ENCODE data around the gene LDLRAD4.

GRCh38 chr18:13496691-13497281 is 278.2 kb downstream of the LDLRAD4 start:
- TF ChIP-seq, protein P1, sequence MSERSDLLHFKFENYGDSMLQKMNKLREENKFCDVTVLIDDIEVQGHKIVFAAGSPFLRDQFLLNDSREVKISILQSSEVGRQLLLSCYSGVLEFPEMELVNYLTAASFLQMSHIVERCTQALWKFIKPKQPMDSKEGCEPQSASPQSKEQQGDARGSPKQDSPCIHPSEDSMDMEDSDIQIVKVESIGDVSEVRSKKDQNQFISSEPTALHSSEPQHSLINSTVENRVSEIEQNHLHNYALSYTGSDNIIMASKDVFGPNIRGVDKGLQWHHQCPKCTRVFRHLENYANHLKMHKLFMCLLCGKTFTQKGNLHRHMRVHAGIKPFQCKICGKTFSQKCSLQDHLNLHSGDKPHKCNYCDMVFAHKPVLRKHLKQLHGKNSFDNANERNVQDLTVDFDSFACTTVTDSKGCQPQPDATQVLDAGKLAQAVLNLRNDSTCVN (CRISPR knock-in tag; IDR thresholded peaks at IDR 0.05) = no peak
- TF ChIP-seq, protein P2, sequence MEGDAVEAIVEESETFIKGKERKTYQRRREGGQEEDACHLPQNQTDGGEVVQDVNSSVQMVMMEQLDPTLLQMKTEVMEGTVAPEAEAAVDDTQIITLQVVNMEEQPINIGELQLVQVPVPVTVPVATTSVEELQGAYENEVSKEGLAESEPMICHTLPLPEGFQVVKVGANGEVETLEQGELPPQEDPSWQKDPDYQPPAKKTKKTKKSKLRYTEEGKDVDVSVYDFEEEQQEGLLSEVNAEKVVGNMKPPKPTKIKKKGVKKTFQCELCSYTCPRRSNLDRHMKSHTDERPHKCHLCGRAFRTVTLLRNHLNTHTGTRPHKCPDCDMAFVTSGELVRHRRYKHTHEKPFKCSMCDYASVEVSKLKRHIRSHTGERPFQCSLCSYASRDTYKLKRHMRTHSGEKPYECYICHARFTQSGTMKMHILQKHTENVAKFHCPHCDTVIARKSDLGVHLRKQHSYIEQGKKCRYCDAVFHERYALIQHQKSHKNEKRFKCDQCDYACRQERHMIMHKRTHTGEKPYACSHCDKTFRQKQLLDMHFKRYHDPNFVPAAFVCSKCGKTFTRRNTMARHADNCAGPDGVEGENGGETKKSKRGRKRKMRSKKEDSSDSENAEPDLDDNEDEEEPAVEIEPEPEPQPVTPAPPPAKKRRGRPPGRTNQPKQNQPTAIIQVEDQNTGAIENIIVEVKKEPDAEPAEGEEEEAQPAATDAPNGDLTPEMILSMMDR (IDR thresholded peaks at IDR 0.05 in 2 of 3, conservative IDR thresholded peaks at IDR 0.05 in 1 of 3; ENCODE audit: insufficient read depth in 2 of 3, low read depth in 1 of 3, low read length in 3 of 3) = no peak
- no peak for TF ChIP-seq ZNF311 (CRISPR knock-in tag; IDR thresholded peaks at IDR 0.05)
- no peak for TF ChIP-seq EZH2 (IDR thresholded peaks at IDR 0.05; ENCODE audit: borderline replicate concordance, low read depth, low read length)
- no peak for TF ChIP-seq NFYB (IDR thresholded peaks at IDR 0.05; ENCODE audit: extremely low read depth, insufficient read length)
- no peak for TF ChIP-seq GTF2F1 (IDR thresholded peaks at IDR 0.05; ENCODE audit: low read depth, low read length)
- no peak for TF ChIP-seq TAF1 (IDR thresholded peaks at IDR 0.05; ENCODE audit: control insufficient read depth, extremely low read depth, insufficient read depth, low read length, severe bottlenecking)
- TF ChIP-seq, protein P3, sequence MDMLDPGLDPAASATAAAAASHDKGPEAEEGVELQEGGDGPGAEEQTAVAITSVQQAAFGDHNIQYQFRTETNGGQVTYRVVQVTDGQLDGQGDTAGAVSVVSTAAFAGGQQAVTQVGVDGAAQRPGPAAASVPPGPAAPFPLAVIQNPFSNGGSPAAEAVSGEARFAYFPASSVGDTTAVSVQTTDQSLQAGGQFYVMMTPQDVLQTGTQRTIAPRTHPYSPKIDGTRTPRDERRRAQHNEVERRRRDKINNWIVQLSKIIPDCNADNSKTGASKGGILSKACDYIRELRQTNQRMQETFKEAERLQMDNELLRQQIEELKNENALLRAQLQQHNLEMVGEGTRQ (CRISPR knock-in tag; IDR thresholded peaks at IDR 0.05) = no peak
- TF ChIP-seq KHSRP (IDR thresholded peaks at IDR 0.05) = no peak
- no peak for TF ChIP-seq HDAC6 (IDR thresholded peaks at IDR 0.05; ENCODE audit: low read depth, low read length)
- no peak for TF ChIP-seq IFI16 (CRISPR knock-in tag; IDR thresholded peaks at IDR 0.05)
- TF ChIP-seq THRAP3 (IDR thresholded peaks at IDR 0.05; ENCODE audit: borderline replicate concordance) = no peak
- no peak for TF ChIP-seq MEIS2 (IDR thresholded peaks at IDR 0.05; ENCODE audit: partially characterized antibody)

All from K562 (cell line).